Neural cell (in vitro differentiated cells): ENCODE results near the gene PPIB. TPM values are rescaled to one million over a fixed set of nuclear protein-coding genes. Genes with fewer than 3 reads are reported as not detected.

Experiments used
- H2AFZ ChIP-seq: fragments of 200-600, 300-800 bp; sonication (generic), shearing (Covaris generic); 2 replicates; pipeline ENCODE4 v1.6.0; 2014; ENCODE audit warnings: low read depth, mild to moderate bottlenecking, antibody characterized with exemption, low read length, moderate library complexity
- H3F3A ChIP-seq: fragments of 200-600 bp; shearing (Covaris generic); 2 replicates; pipeline ENCODE4 v1.6.1; 2016; ENCODE audit warnings: mild to moderate bottlenecking, moderate library complexity, mixed read lengths, antibody characterized with exemption, low read length; ENCODE audit not compliant: insufficient read depth, poor library complexity, severe bottlenecking
- H3K27ac ChIP-seq: fragments of 200-600, 300-800 bp; sonication (generic), shearing (Covaris generic); 2 replicates; pipeline ENCODE4 v1.5.1; 2014; ENCODE audit warnings: mild to moderate bottlenecking, low read length, moderate library complexity
- H3K27me3 ChIP-seq: fragments of 300-800, 200-600 bp; sonication (generic), shearing (Covaris generic); 2 replicates; pipeline ENCODE4 v1.6.0; 2014; ENCODE audit warnings: mild to moderate bottlenecking, low read depth, low read length, moderate library complexity; ENCODE audit not compliant: insufficient read depth
- H3K36me3 ChIP-seq: fragments of 300-800, 200-600 bp; sonication (generic), shearing (Covaris generic); 2 replicates; pipeline ENCODE4 v1.5.1; 2014; ENCODE audit warnings: mild to moderate bottlenecking, antibody characterized with exemption, low read length, moderate library complexity; ENCODE audit not compliant: insufficient read depth
- H3K4me2 ChIP-seq: fragments of 300-800, 200-600 bp; sonication (generic), shearing (Covaris generic); 2 replicates; pipeline ENCODE4 v1.6.0; 2014; ENCODE audit warnings: mild to moderate bottlenecking, low read length
- H3K4me3 ChIP-seq: fragments of 300-800, 200-600 bp; sonication (generic), shearing (Covaris generic); 2 replicates; pipeline ENCODE4 v1.5.1; 2014; ENCODE audit warnings: mild to moderate bottlenecking, low read length, moderate library complexity
- H3K79me2 ChIP-seq: fragments of 200-600 bp; shearing (Covaris generic); replicated peaks from 2 replicates; pipeline ENCODE4 v1.6.0; 2014; ENCODE audit warnings: mild to moderate bottlenecking, low read length, moderate library complexity; ENCODE audit not compliant: insufficient read depth
- H3K9ac ChIP-seq: fragments of 300-800, 200-600 bp; sonication (generic), shearing (Covaris generic); 2 replicates; pipeline ENCODE4 v1.6.1; 2016; ENCODE audit warnings: mild to moderate bottlenecking, low read length, mixed read lengths
- H3K9me2 ChIP-seq: fragments of 200-600 bp; shearing (Covaris generic); 2 replicates; pipeline ENCODE4 v1.6.1; 2016; ENCODE audit warnings: mild to moderate bottlenecking, low read length, mixed read lengths; ENCODE audit not compliant: insufficient read depth
- H3K9me3 ChIP-seq: fragments of 200-600, 300-800 bp; sonication (generic), shearing (Covaris generic); 2 replicates; pipeline ENCODE4 v1.6.1; 2016; ENCODE audit warnings: mild to moderate bottlenecking, mixed run types, low read length, moderate library complexity, mixed read lengths
- H4K20me1 ChIP-seq: fragments of 200-600 bp; shearing (Covaris generic); 2 replicates; pipeline ENCODE4 v1.6.1; 2016; ENCODE audit warnings: mild to moderate bottlenecking, mixed run types; ENCODE audit not compliant: insufficient read depth
- EP300 ChIP-seq: fragments of 450-650 bp; conservative IDR thresholded peaks from 2 replicates; pipeline ENCODE4 v1.6.1; 2014; ENCODE audit warnings: antibody characterized with exemption, mild to moderate bottlenecking, moderate library complexity; ENCODE audit not compliant: poor library complexity, severe bottlenecking
- EZH2 ChIP-seq: fragments of 200-600, 300-800 bp; shearing (Covaris generic), sonication (generic); IDR thresholded peaks from 2 replicates; pipeline ENCODE4 v1.6.1; 2014; ENCODE audit warnings: antibody characterized with exemption, low read length, borderline replicate concordance, mild to moderate bottlenecking; ENCODE audit not compliant: insufficient read depth, poor library complexity, severe bottlenecking
- MXI1 ChIP-seq: fragments of 450-650 bp; conservative IDR thresholded peaks from 2 replicates; pipeline ENCODE4 v1.6.1; 2014; ENCODE audit warnings: antibody characterized with exemption, mild to moderate bottlenecking; ENCODE audit not compliant: poor library complexity, severe bottlenecking
- POLR2AphosphoS5 ChIP-seq: IDR thresholded peaks from 2 replicates; pipeline ENCODE4 v1.6.1; 2012
- RAD21 ChIP-seq: fragments of 450-650 bp; conservative IDR thresholded peaks from 2 replicates; pipeline ENCODE4 v1.6.1; 2014; ENCODE audit warnings: antibody characterized with exemption, mild to moderate bottlenecking, moderate library complexity
- REST ChIP-seq: IDR thresholded peaks from 2 replicates; pipeline ENCODE4 v1.6.1; 2012; ENCODE audit warnings: borderline replicate concordance
- SMC3 ChIP-seq: fragments of 450-650 bp; conservative IDR thresholded peaks from 2 replicates; pipeline ENCODE4 v1.6.1; 2014; ENCODE audit warnings: antibody characterized with exemption, mild to moderate bottlenecking, moderate library complexity; ENCODE audit not compliant: poor library complexity
- TAF1 ChIP-seq: IDR thresholded peaks from 2 replicates; pipeline ENCODE4 v1.6.1; 2012; ENCODE audit warnings: low read depth
- polyA plus RNA-seq: library from polyadenylated mRNA; depleted of rRNA; stranded (reverse); fragments of >200 nt; gene quantifications from 2 replicates; pipeline ENCODE4 v1.2.3, GENCODE V29; 2014
- TF ChIP-seq, protein P1 (sequence below): fragments of 450-650 bp; IDR thresholded peaks from 2 replicates; pipeline ENCODE4 v1.5.1; 2014; ENCODE audit warnings: antibody characterized with exemption, mild to moderate bottlenecking, moderate library complexity; ENCODE audit not compliant: poor library complexity, severe bottlenecking

PPIB gene
- polyA plus RNA-seq, 1 donor from 2014 or later, result 206 TPM

GRCh38 chr15:64138331-64138941 lies 24.4 kb downstream of the PPIB start:
- peaks cover 11% of the 10 kb centered on the region for H3K36me3 ChIP-seq
- H2AFZ ChIP-seq, result no peak overlapping the region
- no peaks in the 10 kb centered on the region for H3K79me2 ChIP-seq
- no peak overlapping the region for H3K4me2 ChIP-seq
- TF ChIP-seq RAD21 (no peak), REST (no peak), MXI1 (no peak), EZH2 (no peak), SMC3 (no peak), TAF1 (no peak), EP300 (no peak), POLR2AphosphoS5 (no peak)
- TF ChIP-seq, protein P1, sequence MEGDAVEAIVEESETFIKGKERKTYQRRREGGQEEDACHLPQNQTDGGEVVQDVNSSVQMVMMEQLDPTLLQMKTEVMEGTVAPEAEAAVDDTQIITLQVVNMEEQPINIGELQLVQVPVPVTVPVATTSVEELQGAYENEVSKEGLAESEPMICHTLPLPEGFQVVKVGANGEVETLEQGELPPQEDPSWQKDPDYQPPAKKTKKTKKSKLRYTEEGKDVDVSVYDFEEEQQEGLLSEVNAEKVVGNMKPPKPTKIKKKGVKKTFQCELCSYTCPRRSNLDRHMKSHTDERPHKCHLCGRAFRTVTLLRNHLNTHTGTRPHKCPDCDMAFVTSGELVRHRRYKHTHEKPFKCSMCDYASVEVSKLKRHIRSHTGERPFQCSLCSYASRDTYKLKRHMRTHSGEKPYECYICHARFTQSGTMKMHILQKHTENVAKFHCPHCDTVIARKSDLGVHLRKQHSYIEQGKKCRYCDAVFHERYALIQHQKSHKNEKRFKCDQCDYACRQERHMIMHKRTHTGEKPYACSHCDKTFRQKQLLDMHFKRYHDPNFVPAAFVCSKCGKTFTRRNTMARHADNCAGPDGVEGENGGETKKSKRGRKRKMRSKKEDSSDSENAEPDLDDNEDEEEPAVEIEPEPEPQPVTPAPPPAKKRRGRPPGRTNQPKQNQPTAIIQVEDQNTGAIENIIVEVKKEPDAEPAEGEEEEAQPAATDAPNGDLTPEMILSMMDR, result no peak
- no peaks in the 10 kb centered on the region for H3K9me3 ChIP-seq
- no peak overlapping the region for H3K27ac ChIP-seq
- H3K9me2 ChIP-seq, result no peaks in the 10 kb centered on the region
- H3K9ac ChIP-seq, result no peak overlapping the region
- no peaks in the 10 kb centered on the region for H3K27me3 ChIP-seq
- H3F3A ChIP-seq, result no peaks in the 10 kb centered on the region
- H3K4me3 ChIP-seq, result no peak overlapping the region
- no peaks in the 10 kb centered on the region for H4K20me1 ChIP-seq

- Histone ChIP-seq H3K9ac (no peak overlapping the region), H3K27me3 (no peaks in the 10 kb centered on the region), H3K4me3 (no peak overlapping the region), H3F3A (no peaks in the 10 kb centered on the region), H2AFZ (no peak overlapping the region), H3K9me2 (no peaks in the 10 kb centered on the region), H4K20me1 (no peaks in the 10 kb centered on the region), H3K79me2 (no peaks in the 10 kb centered on the region), H3K4me2 (no peak overlapping the region), H3K9me3 (no peaks in the 10 kb centered on the region), H3K36me3 (peaks cover 11% of the 10 kb centered on the region), H3K27ac (no peak overlapping the region)
- TF ChIP-seq MXI1, result no peak
- TF ChIP-seq, protein P1, result no peak
- no peak for TF ChIP-seq REST
Observed at GRCh38 chr15:64137226-64137833, 25.5 kb downstream of the PPIB start.
